HFF-Myc (cell line): ENCODE results near the gene TLR9.

Experiments
- DNase-seq: peaks from one replicate; pipeline ENCODE4 v3.0.0-alpha.2; 2011; ENCODE audit warnings: low read depth; ENCODE audit errors: extremely low read depth
- H3K4me3 ChIP-seq: replicated peaks from 2 replicates; pipeline ENCODE4 v1.5.1; 2011; ENCODE audit warnings: low read depth, mild to moderate bottlenecking, control low read depth, low read length
- TF ChIP-seq, protein P1 (sequence below): IDR thresholded peaks from 2 replicates; pipeline ENCODE4 v1.5.1; 2012; ENCODE audit warnings: mild to moderate bottlenecking, low read depth, low read length, control low read depth; ENCODE audit errors: missing control alignments

Gene TLR9

DNA sequence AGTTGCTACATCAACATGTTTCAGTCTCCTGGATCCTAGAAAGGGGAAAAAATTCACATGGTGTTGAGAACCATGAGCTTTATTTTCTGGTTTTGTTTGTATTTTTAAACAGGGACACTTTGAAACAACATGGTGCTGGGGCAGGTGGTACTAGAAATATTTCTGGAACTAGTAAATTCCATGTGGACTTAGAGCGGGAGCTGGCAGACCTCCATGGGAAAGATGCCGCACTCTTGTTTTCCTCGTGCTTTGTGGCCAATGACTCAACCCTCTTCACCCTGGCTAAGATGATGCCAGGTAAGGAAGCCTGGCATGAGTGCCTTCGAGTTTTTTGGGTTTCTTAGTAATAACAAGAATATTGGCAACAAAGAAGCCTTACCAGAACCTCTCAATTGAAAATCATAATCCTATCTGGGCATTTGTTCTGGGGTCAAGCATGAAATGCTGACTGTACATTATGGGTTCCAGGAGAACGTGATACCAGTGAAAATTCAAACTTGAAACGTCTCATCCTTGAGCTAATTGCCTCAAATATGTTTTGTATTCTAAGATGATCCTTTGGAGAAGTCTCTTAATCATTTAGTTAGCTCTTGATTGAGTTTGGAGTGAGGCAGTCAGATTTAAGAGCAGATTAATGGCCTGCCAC is 19.6 kb downstream of the TLR9 start:
- no peak for DNase-seq
- TF ChIP-seq, protein P1, sequence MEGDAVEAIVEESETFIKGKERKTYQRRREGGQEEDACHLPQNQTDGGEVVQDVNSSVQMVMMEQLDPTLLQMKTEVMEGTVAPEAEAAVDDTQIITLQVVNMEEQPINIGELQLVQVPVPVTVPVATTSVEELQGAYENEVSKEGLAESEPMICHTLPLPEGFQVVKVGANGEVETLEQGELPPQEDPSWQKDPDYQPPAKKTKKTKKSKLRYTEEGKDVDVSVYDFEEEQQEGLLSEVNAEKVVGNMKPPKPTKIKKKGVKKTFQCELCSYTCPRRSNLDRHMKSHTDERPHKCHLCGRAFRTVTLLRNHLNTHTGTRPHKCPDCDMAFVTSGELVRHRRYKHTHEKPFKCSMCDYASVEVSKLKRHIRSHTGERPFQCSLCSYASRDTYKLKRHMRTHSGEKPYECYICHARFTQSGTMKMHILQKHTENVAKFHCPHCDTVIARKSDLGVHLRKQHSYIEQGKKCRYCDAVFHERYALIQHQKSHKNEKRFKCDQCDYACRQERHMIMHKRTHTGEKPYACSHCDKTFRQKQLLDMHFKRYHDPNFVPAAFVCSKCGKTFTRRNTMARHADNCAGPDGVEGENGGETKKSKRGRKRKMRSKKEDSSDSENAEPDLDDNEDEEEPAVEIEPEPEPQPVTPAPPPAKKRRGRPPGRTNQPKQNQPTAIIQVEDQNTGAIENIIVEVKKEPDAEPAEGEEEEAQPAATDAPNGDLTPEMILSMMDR, result no peak
- no peak overlapping the region for H3K4me3 ChIP-seq

GRCh38 chr3:52204337-52205073 is 20.9 kb downstream of the TLR9 start:
- TF ChIP-seq, protein P1, result no peak
- no peak overlapping the region for H3K4me3 ChIP-seq
- no peak for DNase-seq

DNA sequence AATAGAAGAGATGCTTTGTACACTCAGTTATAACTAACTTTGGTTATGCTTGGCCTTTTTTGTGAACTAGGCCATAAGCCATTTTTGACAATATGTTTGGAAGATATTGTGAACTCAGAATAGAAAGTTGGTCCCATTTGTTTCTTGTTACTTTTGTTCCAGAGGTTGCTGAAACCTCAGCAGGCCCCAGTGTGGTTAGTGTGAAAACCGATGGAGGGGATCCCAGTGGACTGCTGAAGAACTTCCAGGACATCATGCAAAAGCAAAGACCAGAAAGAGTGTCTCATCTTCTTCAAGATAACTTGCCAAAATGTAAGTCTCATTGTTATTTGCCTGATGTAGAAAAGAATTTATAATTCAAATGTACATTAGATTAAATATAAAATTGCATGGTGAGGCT is 21.7 kb downstream of the TLR9 start:
- H3K4me3 ChIP-seq, result no peak overlapping the region
- TF ChIP-seq, protein P1, result no peak
- no peak for DNase-seq

GRCh38 chr3:52202384-52203077 is 22.9 kb downstream of the TLR9 start:
- TF ChIP-seq, protein P1, result no peak
- DNase-seq, result no peak
- no peak overlapping the region for H3K4me3 ChIP-seq

DNA sequence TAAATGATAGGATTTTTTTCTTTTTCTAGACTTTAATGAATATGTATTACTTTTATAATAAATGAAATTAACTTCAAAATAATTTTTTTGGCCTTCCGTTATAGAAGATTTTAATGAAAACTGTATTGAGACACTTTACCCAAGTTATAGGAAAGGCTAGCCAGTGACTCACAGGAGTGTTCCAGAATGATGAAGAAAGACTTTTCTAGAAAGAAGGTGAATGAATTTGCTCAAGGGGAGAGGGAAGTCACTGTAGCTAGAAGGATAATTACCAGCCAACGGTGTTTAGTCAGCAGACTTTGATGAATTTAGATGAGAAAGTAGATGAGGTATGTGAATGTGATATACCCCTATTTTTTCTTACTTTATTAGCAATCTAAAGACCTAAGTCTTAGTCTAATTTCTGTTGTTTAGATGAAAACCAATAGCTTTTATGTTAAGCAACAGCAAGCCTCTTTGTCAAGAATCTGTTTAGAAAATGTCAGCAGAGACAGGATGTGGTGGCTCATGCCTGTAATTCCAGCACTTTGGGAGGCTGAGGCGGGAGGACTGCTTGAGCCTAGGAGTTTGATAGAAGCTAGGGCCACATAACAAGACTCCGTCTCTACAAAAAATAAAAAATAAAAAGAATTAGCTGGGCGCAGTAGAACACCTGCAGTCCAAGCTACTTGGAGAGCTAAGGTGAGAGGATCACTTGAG is 24.3 kb downstream of the TLR9 start:
- H3K4me3 ChIP-seq, result no peak overlapping the region
- DNase-seq, result no peak
- TF ChIP-seq, protein P1, result no peak
